DND-41 (cell line): ENCODE data around the gene FAM168A.

Experiments used
- ATAC-seq: fragments of 200-7000 bp; cut with Tn5 transposase; 3 replicates; pipeline ENCODE4 v1.9.1; 2021; ENCODE audit warnings: low read depth; ENCODE audit not compliant: insufficient read depth
- DNase-seq: peaks from one replicate; pipeline ENCODE4 v3.0.0-alpha.2; 2020
- H2AFZ ChIP-seq: 2 replicates; pipeline ENCODE4 v1.6.0; 2012; ENCODE audit warnings: low read depth, low read length
- H3K27ac ChIP-seq: 2 replicates; pipeline ENCODE4 v1.5.1; 2012; ENCODE audit warnings: low read length, inconsistent platforms
- H3K27me3 ChIP-seq: fragments of 200-600 bp; sonication (generic); 2 replicates; pipeline ENCODE4 v1.6.0; 2012; ENCODE audit warnings: low read length, mild to moderate bottlenecking, inconsistent platforms; ENCODE audit not compliant: insufficient read depth, poor library complexity
- H3K36me3 ChIP-seq: 2 replicates; pipeline ENCODE4 v1.5.1; 2012; ENCODE audit warnings: low read length, inconsistent platforms; ENCODE audit not compliant: insufficient read depth
- H3K4me1 ChIP-seq: 2 replicates; pipeline ENCODE4 v1.5.1; 2012; ENCODE audit warnings: mild to moderate bottlenecking, low read length; ENCODE audit not compliant: insufficient read depth
- H3K4me2 ChIP-seq: 2 replicates; pipeline ENCODE4 v1.6.0; 2012; ENCODE audit warnings: mild to moderate bottlenecking, moderate library complexity, low read length, inconsistent platforms; ENCODE audit not compliant: insufficient read depth
- H3K4me3 ChIP-seq, 2 experiments: fragments of 200-600 bp in 1 of 2; shearing (Covaris generic) in 1 of 2; 2 replicates each; pipeline ENCODE4 v1.5.1; 2012 to 2016; ENCODE audit warnings: inconsistent platforms in 2 of 2, low read length in 2 of 2, mild to moderate bottlenecking in 2 of 2, low read depth in 1 of 2, moderate library complexity in 1 of 2
- H3K79me2 ChIP-seq: 2 replicates; pipeline ENCODE4 v1.6.0; 2012; ENCODE audit warnings: low read length, inconsistent platforms; ENCODE audit not compliant: insufficient read depth
- H3K9ac ChIP-seq: 2 replicates; pipeline ENCODE4 v1.6.0; 2012; ENCODE audit warnings: low read depth, mild to moderate bottlenecking, inconsistent platforms, low read length, moderate library complexity
- H3K9me3 ChIP-seq: 2 replicates; pipeline ENCODE4 v1.5.1; 2012; ENCODE audit warnings: low read length, moderate library complexity, mild to moderate bottlenecking, inconsistent platforms; ENCODE audit not compliant: insufficient read depth, severe bottlenecking
- H4K20me1 ChIP-seq: 2 replicates; pipeline ENCODE4 v1.6.0; 2012; ENCODE audit warnings: low read length; ENCODE audit not compliant: insufficient read depth
- EZH2 ChIP-seq: IDR thresholded peaks from 3 replicates; pipeline ENCODE4 v1.6.1; 2012; ENCODE audit warnings: borderline replicate concordance, low read depth, mild to moderate bottlenecking, moderate library complexity, low read length, inconsistent platforms; ENCODE audit not compliant: severe bottlenecking
- TF ChIP-seq, protein P1 (sequence below): IDR thresholded peaks from 2 replicates; pipeline ENCODE4 v1.5.1; 2012; ENCODE audit warnings: borderline replicate concordance, low read length, moderate library complexity, mild to moderate bottlenecking; ENCODE audit not compliant: poor library complexity, severe bottlenecking; ENCODE audit errors: extremely low read depth

FAM168A gene

DNA sequence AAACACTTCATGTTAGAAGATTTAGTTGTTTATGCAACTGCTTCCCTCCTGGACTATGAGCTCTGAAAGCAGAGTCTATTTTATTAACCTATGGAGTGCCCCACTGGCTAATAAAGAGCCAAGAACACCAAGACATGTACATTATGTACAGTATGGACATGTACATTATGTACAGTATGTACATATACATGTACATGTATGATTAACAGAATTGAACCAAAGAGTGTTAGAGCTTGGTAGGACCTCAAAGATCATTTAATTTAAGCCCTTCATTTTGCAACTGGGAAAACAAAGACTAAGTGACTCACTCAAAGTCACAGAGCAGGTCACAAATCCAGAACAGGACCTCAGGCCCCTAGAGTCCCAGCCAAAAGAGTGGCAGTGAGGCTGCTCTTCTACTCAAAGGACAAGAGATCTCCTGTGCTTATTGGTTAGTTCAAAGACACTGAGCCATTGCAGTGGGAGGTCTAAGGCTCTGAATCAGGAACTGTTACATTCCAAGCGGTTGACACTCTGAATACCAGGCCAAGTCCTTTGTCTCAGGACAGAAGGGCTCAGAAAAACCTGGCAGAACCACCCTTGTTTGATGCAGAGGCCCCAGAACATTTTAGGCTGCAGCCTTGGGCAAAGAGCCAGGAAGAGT lies 103.8 kb downstream of the FAM168A start:
- H3K27ac ChIP-seq, result no peak overlapping the region
- no peak overlapping the region for H3K4me2 ChIP-seq
- peaks cover 31% of the 10 kb centered on the region for H3K79me2 ChIP-seq
- DNase-seq (no peak), ATAC-seq (no peak)
- peaks cover 4% of the 10 kb centered on the region; the same call in 1 of the 2 replicates for H4K20me1 ChIP-seq
- H3K9me3 ChIP-seq, result no peaks in the 10 kb centered on the region
- H3K9ac ChIP-seq, result no peak overlapping the region
- H3K27me3 ChIP-seq, result no peaks in the 10 kb centered on the region
- no peak overlapping the region for H2AFZ ChIP-seq
- H3K4me1 ChIP-seq, result no peaks in the 10 kb centered on the region
- no peaks in the 10 kb centered on the region for H3K36me3 ChIP-seq
- H3K4me3 ChIP-seq, result no peak overlapping the region
- TF ChIP-seq, protein P1, sequence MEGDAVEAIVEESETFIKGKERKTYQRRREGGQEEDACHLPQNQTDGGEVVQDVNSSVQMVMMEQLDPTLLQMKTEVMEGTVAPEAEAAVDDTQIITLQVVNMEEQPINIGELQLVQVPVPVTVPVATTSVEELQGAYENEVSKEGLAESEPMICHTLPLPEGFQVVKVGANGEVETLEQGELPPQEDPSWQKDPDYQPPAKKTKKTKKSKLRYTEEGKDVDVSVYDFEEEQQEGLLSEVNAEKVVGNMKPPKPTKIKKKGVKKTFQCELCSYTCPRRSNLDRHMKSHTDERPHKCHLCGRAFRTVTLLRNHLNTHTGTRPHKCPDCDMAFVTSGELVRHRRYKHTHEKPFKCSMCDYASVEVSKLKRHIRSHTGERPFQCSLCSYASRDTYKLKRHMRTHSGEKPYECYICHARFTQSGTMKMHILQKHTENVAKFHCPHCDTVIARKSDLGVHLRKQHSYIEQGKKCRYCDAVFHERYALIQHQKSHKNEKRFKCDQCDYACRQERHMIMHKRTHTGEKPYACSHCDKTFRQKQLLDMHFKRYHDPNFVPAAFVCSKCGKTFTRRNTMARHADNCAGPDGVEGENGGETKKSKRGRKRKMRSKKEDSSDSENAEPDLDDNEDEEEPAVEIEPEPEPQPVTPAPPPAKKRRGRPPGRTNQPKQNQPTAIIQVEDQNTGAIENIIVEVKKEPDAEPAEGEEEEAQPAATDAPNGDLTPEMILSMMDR, result no peak
- no peak for TF ChIP-seq EZH2

DNA sequence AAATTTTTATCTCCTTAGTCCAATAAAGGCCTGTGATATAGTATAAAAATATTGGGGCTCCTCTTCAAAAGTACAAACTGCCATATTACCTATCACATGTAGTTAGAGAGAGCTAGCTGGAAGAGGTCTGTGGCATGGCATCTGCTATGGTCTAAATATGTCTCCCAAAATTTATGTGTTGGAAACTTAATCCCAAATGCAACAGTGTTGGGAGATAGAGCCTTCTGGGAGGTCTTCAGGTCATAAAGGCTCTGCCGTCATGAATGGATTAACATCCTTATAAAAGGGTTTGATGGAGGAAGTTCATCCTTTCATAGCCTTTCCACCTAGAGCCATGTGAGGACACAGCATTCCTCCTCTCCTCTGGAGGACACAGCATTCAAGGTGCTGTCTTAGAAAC lies 116.3 kb downstream of the FAM168A start:
- Histone ChIP-seq H3K9ac (no peak overlapping the region), H3K27ac (no peak overlapping the region), H3K4me3 (no peak overlapping the region), H3K4me2 (no peak overlapping the region), H3K9me3 (peaks cover 3% of the 10 kb centered on the region), H3K36me3 (no peaks in the 10 kb centered on the region), H3K79me2 (peaks cover 10% of the 10 kb centered on the region), H3K27me3 (no peaks in the 10 kb centered on the region), H4K20me1 (0 out of 2 replicates have a peak, but pooled peaks cover 4% of the 10 kb centered on the region), H2AFZ (no peak overlapping the region), H3K4me1 (no peaks in the 10 kb centered on the region)
- TF ChIP-seq, protein P1, result no peak
- no peak for TF ChIP-seq EZH2
- ATAC-seq, result no peak
- DNase-seq, result no peak

GRCh38 chr11:73480677-73481076 lies 117.2 kb downstream of the FAM168A start:
- no peak overlapping the region for H3K4me3 ChIP-seq
- H3K9me3 ChIP-seq, result peaks cover 3% of the 10 kb centered on the region
- DNase-seq, result no peak
- no peak overlapping the region for H2AFZ ChIP-seq
- H3K4me1 ChIP-seq, result no peaks in the 10 kb centered on the region
- TF ChIP-seq, protein P1, result no peak
- no peak for ATAC-seq
- H3K27ac ChIP-seq, result no peak overlapping the region
- no peaks in the 10 kb centered on the region for H3K36me3 ChIP-seq
- 0 out of 2 replicates have a peak, but pooled peaks cover 1% of the 10 kb centered on the region for H4K20me1 ChIP-seq
- H3K9ac ChIP-seq, result no peak overlapping the region
- peaks cover 16% of the 10 kb centered on the region for H3K79me2 ChIP-seq
- no peak overlapping the region for H3K4me2 ChIP-seq
- no peaks in the 10 kb centered on the region for H3K27me3 ChIP-seq
